Non-pigmented ciliary epithelial cell (primary cell): Measurements from ENCODE around the gene SIDT2.

Experiments used
- DNase-seq: peaks from one replicate; pipeline ENCODE4 v3.0.0-alpha.2; 2010; ENCODE audit warnings: low read depth

The SIDT2 gene

GRCh38 chr11:117189191-117189940, 10.8 kb downstream of the SIDT2 start:
- no peak for DNase-seq

- no peak for DNase-seq
These were observed 11.5 kb downstream of the SIDT2 start for GRCh38 chr11:117189941-117190544.

- DNase-seq, result no peak
These were observed 13.3 kb downstream of the SIDT2 start for GRCh38 chr11:117191680-117192400.

GRCh38 chr11:117192401-117192875, 13.9 kb downstream of the SIDT2 start:
- DNase-seq, result no peak

GRCh38 chr11:117193130-117194020, 14.8 kb downstream of the SIDT2 start:
- no peak for DNase-seq

- DNase-seq, result no peak
These were observed 15.7 kb downstream of the SIDT2 start for GRCh38 chr11:117194267-117194666.

GRCh38 chr11:117195258-117195657, 16.7 kb downstream of the SIDT2 start:
- DNase-seq, result no peak

GRCh38 chr11:117195761-117196160, 17.2 kb downstream of the SIDT2 start:
- no peak for DNase-seq

- DNase-seq, result no peak
These were observed 18.5 kb downstream of the SIDT2 start for GRCh38 chr11:117197006-117197405.

GRCh38 chr11:117197516-117198456, 19.2 kb downstream of the SIDT2 start:
- no peak for DNase-seq

- no peak for DNase-seq
These were observed 20.1 kb downstream of the SIDT2 start for GRCh38 chr11:117198613-117199012.

GRCh38 chr11:117199053-117199915, 20.7 kb downstream of the SIDT2 start, which contains the start of gene TAGLN:
TAGLN (plus strand) TSS chr11:117199370; CDS start chr11:117203014, 3,644 bp downstream.
- DNase-seq, result peak; percentile 84

- DNase-seq, result no peak
These were observed 21.6 kb downstream of the SIDT2 start for GRCh38 chr11:117199916-117200812.

- no peak for DNase-seq
These were observed 22.5 kb downstream of the SIDT2 start for GRCh38 chr11:117200813-117201657.

GRCh38 chr11:117201658-117202305, 23.2 kb downstream of the SIDT2 start:
- no peak for DNase-seq

- DNase-seq, result no peak
These were observed 24.0 kb downstream of the SIDT2 start for GRCh38 chr11:117202386-117203068.

GRCh38 chr11:117203069-117203407, 24.5 kb downstream of the SIDT2 start:
- no peak for DNase-seq
